GM12878 (cell line): ENCODE measurements around the gene BLOC1S2. TPM values are rescaled to one million over a fixed set of nuclear protein-coding genes. Genes with fewer than 3 reads are reported as not detected.
A peak's percentile ranks its signal among the peaks of the same experiment; 100 is the strongest.

Source experiments
- ATAC-seq: fragments of 200-7000 bp; cut with Tn5 transposase; 3 replicates; pipeline ENCODE4 v1.9.1; 2020; ENCODE audit warnings: mild to moderate bottlenecking, moderate library complexity
- BruUV-seq: library from RNA; stranded (reverse); fragments of 400-500 nt; replicated peaks from 2 replicates; lab custom pipeline; 2021; lab: Mats Ljungman, UMichigan
- CTCF ChIA-PET: fragments of 300-600 bp; sonication (Branson Sonifier 250); formaldehyde crosslinking; extraction: SDS; loops from one replicate; lab custom pipeline; 2021; ENCODE audit warnings: inconsistent platforms; lab: Yijun Ruan, JAX
- POLR2A ChIA-PET: fragments of 350-600 bp; formaldehyde crosslinking; extraction: SDS; loops from one replicate; lab custom pipeline; 2021; ENCODE audit warnings: inconsistent platforms; lab: Charles Lee
- RAD21 ChIA-PET: fragments of 300-600 bp; sonication (Branson Sonifier 250); formaldehyde crosslinking; loops from one replicate; lab custom pipeline; 2023; ENCODE audit warnings: antibody characterized with exemption; ENCODE audit not compliant: unreplicated experiment; lab: Charles Lee
- SMC1A ChIA-PET: fragments of 300-600 bp; sonication (Branson Sonifier 250); formaldehyde crosslinking; loops from one replicate; lab custom pipeline; 2023; ENCODE audit not compliant: unreplicated experiment, uncharacterized antibody; lab: Charles Lee
- DNase-seq: peaks from one replicate; pipeline ENCODE4 v3.0.0-alpha.2; 2011; ENCODE audit warnings: low read depth, low spot score
- FAIRE-seq: peaks from 3 replicates; lab custom pipeline; 2011; peaks lifted over from hg19 to GRCh38; lab: Jason Lieb, UNC
- H2AFZ ChIP-seq: 2 replicates; pipeline ENCODE4 v1.6.0; 2011; ENCODE audit warnings: low read depth, low read length, control low read depth; ENCODE audit not compliant: control insufficient read depth
- H3K27ac ChIP-seq: 2 replicates; pipeline ENCODE4 v1.5.1; 2011; ENCODE audit warnings: control low read depth; ENCODE audit not compliant: control insufficient read depth, insufficient read depth
- H3K27me3 ChIP-seq, 2 experiments: replicated peaks in 1 of 2; 2 replicates each; pipeline versions ENCODE4 v1.6.0 to v1.6.1; 2011; ENCODE audit warnings: low read length in 1 of 2; ENCODE audit not compliant: control insufficient read depth in 2 of 2, insufficient read depth in 2 of 2
- H3K36me3 ChIP-seq, 2 experiments: 2 replicates each; pipeline ENCODE4 v1.5.1; 2011; ENCODE audit warnings: low read length in 1 of 2; ENCODE audit not compliant: control insufficient read depth in 2 of 2, insufficient read depth in 2 of 2
- H3K4me1 ChIP-seq: 2 replicates; pipeline ENCODE4 v1.6.1; 2011; ENCODE audit warnings: mild to moderate bottlenecking, low read length, moderate library complexity, mixed read lengths; ENCODE audit not compliant: control insufficient read depth, insufficient read depth
- H3K4me2 ChIP-seq: 2 replicates; pipeline ENCODE4 v1.6.0; 2011; ENCODE audit warnings: control low read depth; ENCODE audit not compliant: control insufficient read depth, insufficient read depth
- H3K4me3 ChIP-seq: fragments of 200-600 bp; sonication (generic); 2 replicates; pipeline ENCODE4 v1.5.1; 2016
- H3K79me2 ChIP-seq: 2 replicates; pipeline ENCODE4 v1.6.0; 2011; ENCODE audit warnings: low read length; ENCODE audit not compliant: control insufficient read depth, insufficient read depth
- H3K9ac ChIP-seq: 2 replicates; pipeline ENCODE4 v1.8.0; 2011; ENCODE audit warnings: low read length, control low read depth, mixed read lengths; ENCODE audit not compliant: control insufficient read depth, insufficient read depth
- H3K9me3 ChIP-seq: replicated peaks from 3 replicates; pipeline ENCODE4 v1.5.1; 2011; ENCODE audit warnings: mild to moderate bottlenecking, low read length; ENCODE audit not compliant: control insufficient read depth, insufficient read depth
- H4K20me1 ChIP-seq: 2 replicates; pipeline ENCODE4 v1.6.0; 2011; ENCODE audit not compliant: control insufficient read depth, insufficient read depth
- CBX5 ChIP-seq: sonication (generic); IDR thresholded peaks from 2 replicates; pipeline ENCODE4 v1.6.1; 2016; ENCODE audit warnings: low read depth, moderate library complexity, mild to moderate bottlenecking, inconsistent platforms
- IKZF1 ChIP-seq: fragments of 450-650 bp; conservative IDR thresholded peaks from 2 replicates; pipeline ENCODE4 v1.6.1; 2017; ENCODE audit warnings: antibody characterized with exemption, mild to moderate bottlenecking
- POLR2A ChIP-seq: IDR thresholded peaks from 2 replicates; pipeline ENCODE4 v1.6.1; 2011; ENCODE audit warnings: low read depth, mild to moderate bottlenecking, low read length
- RAD21 ChIP-seq: IDR thresholded peaks from 2 replicates; pipeline ENCODE4 v1.6.1; 2011; ENCODE audit warnings: mild to moderate bottlenecking, low read depth, low read length, moderate library complexity; ENCODE audit not compliant: insufficient read depth
- SMC3 ChIP-seq: IDR thresholded peaks from 2 replicates; pipeline ENCODE4 v1.6.1; 2011; ENCODE audit warnings: low read length, improper control_type of control experiment, borderline replicate concordance
- WGBS: methylation state at CpG from one replicate; pipeline ENCODE4 v1.1.6; 2016; ENCODE audit warnings: low lambda C conversion rate; ENCODE audit not compliant: insufficient replicate concordance, insufficient coverage; ENCODE audit errors: missing lambda C conversion rate; 5-methylcytosine and 5-hydroxymethylcytosine counted together
- in situ Hi-C: fragments of 300-500 bp; cut with MboI; formaldehyde crosslinking; loops from 9 replicates; pipeline ENCODE4 v1.14.3; 2018; ENCODE audit warnings: mixed read lengths
- intact Hi-C: fragments of 100-400 bp; cut with micrococcal nuclease; formaldehyde crosslinking; loops from one replicate; pipeline ENCODE4 v1.14.2; 2022; ENCODE audit not compliant: unreplicated experiment
- polyA plus RNA-seq, 11 experiments: library from polyadenylated mRNA; depleted of rRNA in 4 of 11; unstranded in 6 of 11; stranded (reverse) in 5 of 11; fragments of >200 nt; fragmentation: Nextera tagmentation in 4 of 11; fragmentation: Illumina TruSeq in 1 of 11; extraction: Ambion mirVana in 4 of 11; extraction: Trizol in 1 of 11; gene quantifications; 1 replicate in 1 of 11; 2 replicates in 10 of 11; pipeline versions ENCODE4 v1.2.1 to v1.2.3, GENCODE V29; 2011 to 2016; ENCODE audit warnings: inconsistent platforms in 2 of 11, missing spikeins in 2 of 11, low read depth in 1 of 11
- total RNA-seq, 4 experiments: library from RNA; depleted of rRNA in 3 of 4; stranded (reverse); fragments of >200 nt in 3 of 4; fragmentation: Illumina TruSeq in 1 of 4; extraction: Trizol in 1 of 4; gene quantifications; 2 replicates each; pipeline versions ENCODE4 v1.2.1 to v1.2.3, GENCODE V29; 2013 to 2021
- TF ChIP-seq, protein P1 (sequence below): fragments of 450-650 bp; formaldehyde crosslinking; IDR thresholded peaks from 2 replicates; pipeline ENCODE4 v1.4.0; 2022; ENCODE audit warnings: mild to moderate bottlenecking, moderate library complexity
- TF ChIP-seq, protein P2 (sequence below), 3 experiments: IDR thresholded peaks in 2 of 3; conservative IDR thresholded peaks in 1 of 3; 2 replicates each; pipeline ENCODE4 v1.5.1; 2011; ENCODE audit warnings: low read depth in 3 of 3, low read length in 3 of 3, mild to moderate bottlenecking in 3 of 3, control low read depth in 2 of 3, moderate library complexity in 2 of 3, inconsistent platforms in 1 of 3, mixed read lengths in 1 of 3; ENCODE audit not compliant: control insufficient read depth in 2 of 3, insufficient read depth in 1 of 3; ENCODE audit errors: extremely low read depth in 1 of 3
- TF ChIP-seq, protein P3 (sequence below): fragments of 450-650 bp; conservative IDR thresholded peaks from 2 replicates; pipeline ENCODE4 v1.6.1; 2017; ENCODE audit warnings: mild to moderate bottlenecking, moderate library complexity

The BLOC1S2 gene
- total and polyA plus RNA-seq, 10 of the 15 experiments (the other 5 are each of a cell fraction or from before 2014, with no cell fraction given), result 58.6 to 164 (median 79.5) TPM

DNA sequence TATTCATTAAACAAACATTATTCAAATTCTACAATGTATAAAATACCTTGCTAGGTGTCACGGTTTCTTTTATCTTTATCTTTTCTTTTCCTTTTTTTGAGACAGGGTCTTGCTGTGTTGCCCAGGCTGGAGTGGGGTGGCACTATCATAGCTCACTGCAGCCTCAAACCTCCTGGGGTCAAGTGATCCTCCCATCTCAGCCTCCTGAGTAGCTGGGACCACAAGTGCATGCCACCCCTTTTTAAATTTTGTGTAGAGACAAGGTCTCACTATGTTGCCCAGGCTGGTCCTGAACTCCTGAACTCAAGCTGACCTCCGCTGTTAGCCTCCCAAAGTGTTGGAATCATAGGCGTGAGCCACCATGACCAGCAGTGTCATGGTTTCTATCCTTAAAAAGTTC, 17.9 kb upstream of the BLOC1S2 start (continued):
- TF ChIP-seq, protein P1, sequence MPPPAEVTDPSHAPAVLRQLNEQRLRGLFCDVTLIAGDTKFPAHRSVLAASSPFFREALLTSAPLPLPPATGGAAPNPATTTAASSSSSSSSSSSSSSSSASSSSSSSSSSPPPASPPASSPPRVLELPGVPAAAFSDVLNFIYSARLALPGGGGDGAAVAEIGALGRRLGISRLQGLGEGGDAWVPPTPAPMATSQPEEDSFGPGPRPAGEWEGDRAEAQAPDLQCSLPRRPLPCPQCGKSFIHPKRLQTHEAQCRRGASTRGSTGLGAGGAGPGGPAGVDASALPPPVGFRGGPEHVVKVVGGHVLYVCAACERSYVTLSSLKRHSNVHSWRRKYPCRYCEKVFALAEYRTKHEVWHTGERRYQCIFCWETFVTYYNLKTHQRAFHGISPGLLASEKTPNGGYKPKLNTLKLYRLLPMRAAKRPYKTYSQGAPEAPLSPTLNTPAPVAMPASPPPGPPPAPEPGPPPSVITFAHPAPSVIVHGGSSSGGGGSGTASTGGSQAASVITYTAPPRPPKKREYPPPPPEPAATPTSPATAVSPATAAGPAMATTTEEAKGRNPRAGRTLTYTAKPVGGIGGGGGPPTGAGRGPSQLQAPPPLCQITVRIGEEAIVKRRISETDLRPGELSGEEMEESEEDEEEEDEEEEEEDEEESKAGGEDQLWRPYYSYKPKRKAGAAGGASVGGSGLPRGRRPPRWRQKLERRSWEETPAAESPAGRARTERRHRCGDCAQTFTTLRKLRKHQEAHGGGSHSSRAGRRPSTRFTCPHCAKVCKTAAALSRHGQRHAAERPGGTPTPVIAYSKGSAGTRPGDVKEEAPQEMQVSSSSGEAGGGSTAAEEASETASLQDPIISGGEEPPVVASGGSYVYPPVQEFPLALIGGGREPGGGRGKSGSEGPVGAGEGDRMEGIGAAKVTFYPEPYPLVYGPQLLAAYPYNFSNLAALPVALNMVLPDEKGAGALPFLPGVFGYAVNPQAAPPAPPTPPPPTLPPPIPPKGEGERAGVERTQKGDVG (CRISPR knock-in tag), result no peak
- no peak for TF ChIP-seq POLR2A

DNA sequence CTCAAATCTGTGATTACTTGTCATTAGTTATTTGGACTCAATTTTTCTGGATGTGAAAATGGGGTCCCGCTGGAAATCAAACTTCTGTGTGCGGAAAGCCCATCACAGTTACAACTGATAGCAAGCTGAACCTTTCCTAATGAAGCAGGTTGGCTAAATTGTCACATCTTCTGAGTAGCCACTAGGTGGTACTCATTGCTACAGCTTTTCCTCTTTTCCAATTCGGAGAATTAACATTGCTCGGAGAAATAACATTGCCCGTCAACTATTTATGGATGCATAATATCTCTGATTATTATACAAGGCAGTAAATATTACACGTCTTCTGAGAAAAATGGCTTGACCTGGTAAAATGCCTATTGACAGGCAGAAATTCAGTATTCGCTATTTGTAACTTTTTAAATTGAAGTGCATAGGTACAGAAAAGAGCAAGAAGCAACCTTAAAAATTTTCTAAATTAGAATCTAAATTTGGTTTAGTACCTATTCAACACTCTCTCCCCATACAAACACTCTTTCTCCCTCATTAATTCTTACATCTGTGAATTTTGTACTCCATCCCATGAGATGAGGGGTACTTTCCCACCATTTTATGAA, 17.3 kb upstream of the BLOC1S2 start:
- BruUV-seq, result no TSS peak
- Histone ChIP-seq H3K79me2 (no peaks in the 10 kb centered on the region), H3K27me3 (no peaks in the 10 kb centered on the region; a peak in 2 of 4 replicates), H3K4me3 (no peak overlapping the region), H3K4me1 (no peaks in the 10 kb centered on the region), H3K4me2 (no peak overlapping the region), H2AFZ (no peak overlapping the region), H3K36me3 (no peaks in the 10 kb centered on the region), H3K9me3 (no peaks in the 10 kb centered on the region; the same call in 2 of the 3 replicates), H4K20me1 (no peaks in the 10 kb centered on the region), H3K27ac (no peak overlapping the region), H3K9ac (no peak overlapping the region)
- ChIA-PET POLR2A (no interaction called here), CTCF (interaction anchor here (0.6 to 3.8 kb wide), 20 partner anchors 9 to 437 kb away, joined by 3 to 33 read pairs (median 4); no protein-coding TSS in a partner anchor), RAD21 (interaction anchor here (0.6 to 2.1 kb wide), 9 partner anchors 13 to 215 kb away, joined by 3 to 12 read pairs (median 4); no protein-coding TSS in a partner anchor), SMC1A (interaction anchor here (0.6 to 1.5 kb wide), 8 partner anchors 24 to 135 kb away, joined by 3 to 7 read pairs (median 4); no protein-coding TSS in a partner anchor)
- peak; percentile 92 for FAIRE-seq
- in situ Hi-C loops (no loop called here), intact Hi-C loops (loop anchor here (1.0 kb wide), 1 partner anchor 34 kb away; no protein-coding TSS in a partner anchor)
- WGBS, result 31% methylated on average over 7 of the region's 7 CpGs
- DNase-seq, result no peak
- ATAC-seq, result peak; percentile 74
- TF ChIP-seq CBX5 (no peak), SMC3 (peak; percentile 53; the same call in 1 of the 2 replicates), IKZF1 (no peak), RAD21 (peak; percentile 73)
- TF ChIP-seq, protein P2, sequence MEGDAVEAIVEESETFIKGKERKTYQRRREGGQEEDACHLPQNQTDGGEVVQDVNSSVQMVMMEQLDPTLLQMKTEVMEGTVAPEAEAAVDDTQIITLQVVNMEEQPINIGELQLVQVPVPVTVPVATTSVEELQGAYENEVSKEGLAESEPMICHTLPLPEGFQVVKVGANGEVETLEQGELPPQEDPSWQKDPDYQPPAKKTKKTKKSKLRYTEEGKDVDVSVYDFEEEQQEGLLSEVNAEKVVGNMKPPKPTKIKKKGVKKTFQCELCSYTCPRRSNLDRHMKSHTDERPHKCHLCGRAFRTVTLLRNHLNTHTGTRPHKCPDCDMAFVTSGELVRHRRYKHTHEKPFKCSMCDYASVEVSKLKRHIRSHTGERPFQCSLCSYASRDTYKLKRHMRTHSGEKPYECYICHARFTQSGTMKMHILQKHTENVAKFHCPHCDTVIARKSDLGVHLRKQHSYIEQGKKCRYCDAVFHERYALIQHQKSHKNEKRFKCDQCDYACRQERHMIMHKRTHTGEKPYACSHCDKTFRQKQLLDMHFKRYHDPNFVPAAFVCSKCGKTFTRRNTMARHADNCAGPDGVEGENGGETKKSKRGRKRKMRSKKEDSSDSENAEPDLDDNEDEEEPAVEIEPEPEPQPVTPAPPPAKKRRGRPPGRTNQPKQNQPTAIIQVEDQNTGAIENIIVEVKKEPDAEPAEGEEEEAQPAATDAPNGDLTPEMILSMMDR (IDR thresholded peaks at IDR 0.05 in 2 of 3, conservative IDR thresholded peaks at IDR 0.05 in 1 of 3; ENCODE audit: control insufficient read depth in 2 of 3, extremely low read depth in 1 of 3, insufficient read depth in 1 of 3, low read depth in 3 of 3, low read length in 3 of 3), result peak; percentile 59 to 61 (median 60)
- TF ChIP-seq, protein P1 (CRISPR knock-in tag), result no peak
- TF ChIP-seq, protein P3, sequence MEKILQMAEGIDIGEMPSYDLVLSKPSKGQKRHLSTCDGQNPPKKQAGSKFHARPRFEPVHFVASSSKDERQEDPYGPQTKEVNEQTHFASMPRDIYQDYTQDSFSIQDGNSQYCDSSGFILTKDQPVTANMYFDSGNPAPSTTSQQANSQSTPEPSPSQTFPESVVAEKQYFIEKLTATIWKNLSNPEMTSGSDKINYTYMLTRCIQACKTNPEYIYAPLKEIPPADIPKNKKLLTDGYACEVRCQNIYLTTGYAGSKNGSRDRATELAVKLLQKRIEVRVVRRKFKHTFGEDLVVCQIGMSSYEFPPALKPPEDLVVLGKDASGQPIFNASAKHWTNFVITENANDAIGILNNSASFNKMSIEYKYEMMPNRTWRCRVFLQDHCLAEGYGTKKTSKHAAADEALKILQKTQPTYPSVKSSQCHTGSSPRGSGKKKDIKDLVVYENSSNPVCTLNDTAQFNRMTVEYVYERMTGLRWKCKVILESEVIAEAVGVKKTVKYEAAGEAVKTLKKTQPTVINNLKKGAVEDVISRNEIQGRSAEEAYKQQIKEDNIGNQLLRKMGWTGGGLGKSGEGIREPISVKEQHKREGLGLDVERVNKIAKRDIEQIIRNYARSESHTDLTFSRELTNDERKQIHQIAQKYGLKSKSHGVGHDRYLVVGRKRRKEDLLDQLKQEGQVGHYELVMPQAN, result no peak
